HG02885 (cell line): ENCODE measurements around the gene CEND1.

ENCODE experiments used
- ATAC-seq: cut with Tn5 transposase; IDR thresholded peaks from one replicate; pipeline ENCODE4 v1.9.1; 2021; ENCODE audit warnings: mild to moderate bottlenecking; ENCODE audit not compliant: unreplicated experiment, poor library complexity

The CEND1 gene

DNA sequence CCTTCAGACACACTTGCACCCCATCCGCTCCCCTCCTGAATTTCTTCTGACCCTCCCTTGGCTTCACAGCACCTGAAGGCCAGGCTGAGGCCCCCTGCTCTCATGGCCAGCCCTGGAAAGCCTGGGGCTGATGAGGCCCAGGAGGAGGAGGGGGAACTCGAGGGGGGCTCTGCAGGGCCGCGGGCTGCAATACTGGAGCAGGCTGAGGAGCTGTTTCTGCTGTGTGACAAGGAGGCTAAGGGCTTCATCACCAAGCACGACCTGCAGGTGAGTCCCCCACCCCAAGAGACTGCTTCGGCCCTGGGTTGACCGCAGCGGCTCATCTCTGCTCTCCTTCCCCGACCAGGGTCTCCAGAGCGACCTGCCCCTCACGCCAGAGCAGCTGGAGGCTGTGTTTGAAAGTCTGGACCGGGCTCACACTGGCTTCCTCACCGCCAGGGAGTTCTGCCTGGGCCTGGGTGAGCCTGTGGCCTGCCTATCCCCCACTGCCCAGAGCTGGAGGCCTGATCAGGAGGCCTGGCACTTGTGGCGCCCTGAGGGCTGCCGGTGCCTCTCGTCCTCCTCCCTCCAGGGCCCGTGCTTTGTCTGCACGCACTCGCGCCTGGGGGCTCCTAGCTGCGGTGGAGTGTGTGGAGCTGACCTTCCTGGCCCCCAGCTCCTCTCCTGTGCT, 38.8 kb upstream of the CEND1 start:
- no peak for ATAC-seq

DNA sequence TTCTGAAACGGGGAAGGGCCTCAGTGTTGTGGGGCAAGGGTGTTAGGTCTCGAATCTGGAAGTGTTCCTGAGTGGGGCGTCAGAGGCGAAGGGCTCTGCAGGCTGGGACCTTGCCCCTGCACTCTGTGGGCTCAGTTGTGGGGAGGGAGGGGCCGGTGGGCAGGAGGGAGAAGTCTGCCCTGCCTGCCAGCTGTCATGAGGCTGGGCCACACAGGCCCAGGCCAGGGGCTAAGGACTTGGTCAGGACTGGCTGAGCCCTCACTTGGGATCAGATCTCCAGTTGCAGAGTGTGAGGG, 38.0 kb upstream of the CEND1 start, which contains the start of gene CRACR2B:
Gene CRACR2B (plus strand): TSS at position 23 of the 296 bp plus-strand sequence. CDS start 689 bp downstream, outside the sequence.
- no peak for ATAC-seq

DNA sequence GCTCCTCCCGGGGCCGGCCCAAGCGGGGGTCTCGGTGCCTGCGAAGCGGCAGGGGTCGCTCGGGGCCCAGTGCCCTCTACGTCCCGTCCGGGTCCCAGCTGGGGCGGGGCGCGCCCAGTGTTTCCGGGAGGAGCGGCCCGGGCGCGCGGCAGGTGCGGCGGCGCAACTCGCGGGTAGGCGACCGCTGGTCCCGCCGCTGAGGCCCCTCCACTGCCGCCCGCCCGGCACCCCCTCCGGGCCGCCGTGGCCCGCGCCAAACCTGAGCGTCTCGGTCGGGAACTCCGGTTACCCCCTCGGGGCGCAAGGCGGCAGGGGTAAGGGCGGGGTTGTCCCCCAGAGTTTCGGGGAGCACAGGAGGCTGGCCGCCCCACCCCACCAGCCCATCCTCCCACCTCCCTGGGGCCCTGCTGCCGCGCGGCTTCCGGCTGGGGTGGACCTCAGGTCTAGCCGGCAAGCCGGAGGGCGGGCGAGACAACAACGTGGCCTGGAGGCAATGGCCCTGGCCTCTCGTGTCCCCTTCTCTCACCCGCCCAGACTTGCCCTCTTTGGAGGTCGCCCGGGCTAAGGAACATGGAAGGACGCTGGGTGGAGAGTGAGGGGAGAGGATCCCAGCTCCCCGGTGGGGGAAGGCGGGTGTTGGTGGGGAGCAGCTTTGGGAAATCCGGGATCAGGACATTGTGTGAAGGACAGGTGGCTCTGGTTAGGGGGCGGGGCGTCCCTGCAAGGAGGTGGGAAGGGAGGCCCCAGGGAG, 37.4 kb upstream of the CEND1 start:
- ATAC-seq, result peak; percentile 62

DNA sequence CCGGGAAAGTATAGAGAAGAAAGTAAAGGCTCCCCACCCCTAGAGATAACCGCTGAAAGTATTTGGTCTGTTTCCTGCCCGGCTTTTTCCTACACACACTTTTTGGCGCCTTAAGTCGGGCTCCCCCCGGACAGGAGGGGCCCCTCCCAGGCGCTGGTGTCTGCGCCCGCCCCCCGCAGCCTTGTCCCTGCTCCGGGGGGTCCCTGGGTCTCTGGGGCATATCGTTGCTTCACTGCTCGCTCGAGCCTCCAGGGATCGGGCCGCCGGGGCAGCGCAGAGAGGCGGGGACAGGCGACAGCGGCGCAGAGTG, 36.9 kb upstream of the CEND1 start:
- ATAC-seq, result peak; percentile 17

DNA sequence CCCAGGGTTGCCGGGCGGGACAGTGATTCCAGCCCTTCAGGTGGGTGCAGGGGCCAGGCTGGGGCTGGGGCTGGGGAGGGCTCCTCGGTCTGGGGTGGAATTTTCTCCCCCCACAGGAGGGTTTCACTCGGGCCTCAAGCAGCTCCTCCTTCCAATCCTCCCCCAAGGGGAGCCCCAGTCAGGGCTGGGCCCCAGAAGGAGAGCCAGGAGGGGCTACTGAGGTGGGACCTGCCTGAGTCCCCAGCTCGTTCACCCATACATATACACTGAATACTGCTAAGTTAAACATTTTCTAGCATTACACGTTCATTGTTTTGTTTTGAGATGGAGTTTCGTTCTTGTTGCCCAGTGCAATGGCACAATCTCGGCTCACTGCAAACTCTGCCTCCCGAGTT, 36.3 kb upstream of the CEND1 start:
- ATAC-seq, result no peak

DNA sequence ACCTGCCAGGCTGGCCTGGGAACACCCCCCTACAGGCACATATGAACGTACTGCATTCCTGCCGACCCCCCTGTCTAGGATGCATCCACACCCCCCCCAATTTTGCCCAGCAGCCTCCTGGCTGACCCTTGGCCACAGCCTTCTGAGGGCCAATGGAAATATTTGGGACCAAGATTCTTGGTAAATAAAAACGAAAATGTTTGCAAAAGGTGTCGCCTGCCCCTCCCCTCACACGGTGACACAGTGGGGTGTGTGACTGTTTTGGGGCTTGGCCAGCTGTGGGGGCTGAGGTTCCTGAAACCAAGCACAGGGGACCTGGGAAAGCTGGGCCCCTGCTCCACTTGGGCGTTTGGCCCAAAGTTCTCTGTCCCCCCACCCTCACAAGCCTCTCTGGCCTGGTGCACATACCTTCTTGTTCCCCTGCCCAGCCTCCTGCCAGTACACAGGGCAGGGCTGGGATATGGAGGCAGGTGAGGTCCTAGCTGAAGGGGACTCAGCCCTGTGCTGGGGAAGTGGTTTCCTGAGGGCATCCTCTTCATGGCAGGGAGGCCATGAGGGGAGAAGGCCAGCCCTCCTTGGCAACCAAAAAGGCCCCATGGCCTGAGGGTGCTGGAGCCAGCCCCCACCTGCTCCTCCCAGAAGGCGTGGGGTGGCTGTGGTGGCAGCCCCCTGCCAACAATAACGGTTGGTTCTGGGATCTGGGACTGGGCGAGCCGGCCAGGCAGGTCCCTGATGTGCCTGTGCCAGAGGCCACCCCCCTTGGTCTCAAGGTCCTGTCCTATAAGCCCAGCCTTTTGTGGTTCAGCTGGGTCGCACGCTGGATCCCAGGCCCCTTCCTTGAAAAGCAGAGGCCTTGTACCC, 35.7 kb upstream of the CEND1 start:
- ATAC-seq, result no peak

DNA sequence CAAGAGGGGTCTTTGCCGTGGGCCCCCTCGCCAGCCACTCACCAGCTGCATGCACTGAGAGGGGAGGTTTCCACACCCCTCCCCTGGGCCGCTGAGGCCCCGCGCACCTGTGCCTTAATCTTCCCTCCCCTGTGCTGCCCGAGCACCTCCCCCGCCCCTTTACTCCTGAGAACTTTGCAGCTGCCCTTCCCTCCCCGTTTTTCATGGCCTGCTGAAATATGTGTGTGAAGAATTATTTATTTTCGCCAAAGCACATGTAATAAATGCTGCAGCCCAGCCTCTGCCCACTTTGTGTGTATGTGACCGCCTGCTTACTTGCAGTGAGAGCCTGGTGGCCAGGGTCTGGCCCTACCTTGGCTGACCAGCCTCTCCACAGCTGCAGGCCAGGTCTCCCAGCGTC, 35.1 kb upstream of the CEND1 start:
- ATAC-seq, result no peak

DNA sequence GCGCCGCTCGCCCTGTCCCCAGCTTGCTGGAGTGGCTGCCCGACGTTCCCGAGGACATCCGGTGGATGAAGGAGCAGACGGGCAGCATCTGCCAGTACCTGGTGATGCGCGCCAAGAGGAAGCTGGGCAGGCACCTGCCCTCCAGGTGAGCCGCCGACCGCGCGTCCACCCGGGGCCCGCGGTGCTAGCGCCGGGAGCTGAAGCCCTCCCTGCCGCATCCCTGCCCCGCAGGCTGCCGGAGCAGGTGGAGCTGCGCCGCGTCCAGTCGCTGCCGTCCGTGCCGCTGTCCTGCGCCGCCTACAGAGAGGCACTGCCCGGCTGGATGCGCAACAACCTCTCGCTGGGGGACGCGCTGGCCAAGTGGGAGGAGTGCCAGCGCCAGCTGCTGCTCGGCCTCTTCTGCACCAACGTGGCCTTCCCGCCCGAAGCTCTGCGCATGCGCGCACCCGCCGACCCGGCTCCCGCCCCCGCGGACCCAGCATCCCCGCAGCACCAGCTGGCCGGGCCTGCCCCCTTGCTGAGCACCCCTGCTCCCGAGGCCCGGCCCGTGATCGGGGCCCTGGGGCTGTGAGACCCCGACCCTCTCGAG, 34.5 kb upstream of the CEND1 start:
- ATAC-seq, result no peak

DNA sequence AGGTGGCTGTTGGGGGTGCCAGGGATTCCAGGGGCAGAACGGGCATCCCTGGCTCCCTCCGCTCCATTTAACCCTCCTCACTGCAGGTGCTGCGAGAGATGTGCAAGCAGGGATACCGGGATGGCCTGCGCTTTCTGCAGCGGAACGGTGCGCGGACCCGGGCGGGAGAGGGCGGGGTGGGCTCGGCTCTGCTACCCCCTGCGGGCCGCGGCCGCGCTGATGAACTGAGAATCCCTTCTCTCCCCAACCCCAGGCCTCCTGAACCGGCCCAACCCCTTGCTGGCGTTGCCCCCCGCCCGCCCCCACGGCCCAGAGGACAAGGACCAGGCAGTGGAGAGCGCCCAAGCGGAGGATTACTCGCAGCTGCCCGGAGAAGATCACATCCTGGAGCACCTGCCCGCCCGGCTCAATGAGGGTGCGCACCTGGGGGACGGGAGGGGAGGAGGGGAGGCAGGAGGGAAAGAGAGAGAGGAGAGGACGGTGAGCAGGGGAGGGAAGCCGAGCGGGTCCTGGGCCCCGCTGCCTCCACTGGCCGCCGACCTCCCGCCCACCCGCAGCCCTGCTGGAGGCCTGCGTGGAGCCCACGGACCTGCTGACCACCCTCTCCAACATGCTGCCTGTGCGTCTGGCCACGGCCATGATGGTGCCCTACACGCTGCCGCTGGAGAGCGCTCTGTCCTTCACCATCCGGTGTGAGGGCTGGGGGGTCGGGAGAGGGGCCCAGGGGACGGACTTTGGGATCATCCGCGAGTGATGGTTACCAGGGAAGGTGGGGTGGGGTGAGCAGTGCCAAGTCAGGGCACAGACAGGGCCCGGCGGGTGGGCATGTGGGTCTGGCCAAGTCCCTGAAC, 33.8 kb upstream of the CEND1 start:
- no peak for ATAC-seq

DNA sequence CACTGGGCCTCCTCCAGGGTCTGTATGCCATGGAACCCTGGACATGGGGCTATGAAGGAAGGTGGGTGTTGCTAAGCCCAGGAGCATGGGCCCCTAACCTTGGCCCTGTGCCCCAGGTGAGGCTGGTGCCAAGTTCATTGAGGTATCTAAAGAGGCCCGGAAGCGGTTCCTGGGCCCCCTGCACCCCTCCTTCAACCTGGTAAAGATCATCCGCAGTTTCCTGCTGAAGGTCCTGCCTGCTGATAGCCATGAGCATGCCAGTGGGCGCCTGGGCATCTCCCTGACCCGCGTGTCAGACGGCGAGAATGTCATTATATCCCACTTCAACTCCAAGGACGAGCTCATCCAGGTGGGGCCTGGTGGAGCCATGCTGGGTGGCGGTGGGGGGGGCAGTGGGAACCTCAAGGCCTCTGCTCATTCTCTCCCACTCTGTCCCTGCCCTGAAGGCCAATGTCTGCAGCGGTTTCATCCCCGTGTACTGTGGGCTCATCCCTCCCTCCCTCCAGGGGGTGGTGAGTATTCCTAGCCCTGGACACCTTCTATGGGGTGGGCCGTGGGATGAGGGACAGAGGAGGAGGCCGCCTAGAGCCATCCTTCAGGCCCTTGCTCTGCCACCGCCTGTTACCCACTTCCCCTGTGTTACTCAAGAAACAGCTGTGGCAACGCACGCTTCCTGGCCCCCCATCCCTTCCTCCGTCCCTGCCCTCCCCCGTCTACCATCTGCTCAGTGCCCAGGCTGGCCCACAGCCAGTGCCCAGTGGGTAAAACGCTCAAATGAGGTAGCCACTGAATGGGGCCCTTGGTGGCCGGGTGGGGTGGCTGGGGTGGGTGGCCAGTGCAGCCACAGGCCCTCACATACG, 31.9 kb upstream of the CEND1 start:
- no peak for ATAC-seq

DNA sequence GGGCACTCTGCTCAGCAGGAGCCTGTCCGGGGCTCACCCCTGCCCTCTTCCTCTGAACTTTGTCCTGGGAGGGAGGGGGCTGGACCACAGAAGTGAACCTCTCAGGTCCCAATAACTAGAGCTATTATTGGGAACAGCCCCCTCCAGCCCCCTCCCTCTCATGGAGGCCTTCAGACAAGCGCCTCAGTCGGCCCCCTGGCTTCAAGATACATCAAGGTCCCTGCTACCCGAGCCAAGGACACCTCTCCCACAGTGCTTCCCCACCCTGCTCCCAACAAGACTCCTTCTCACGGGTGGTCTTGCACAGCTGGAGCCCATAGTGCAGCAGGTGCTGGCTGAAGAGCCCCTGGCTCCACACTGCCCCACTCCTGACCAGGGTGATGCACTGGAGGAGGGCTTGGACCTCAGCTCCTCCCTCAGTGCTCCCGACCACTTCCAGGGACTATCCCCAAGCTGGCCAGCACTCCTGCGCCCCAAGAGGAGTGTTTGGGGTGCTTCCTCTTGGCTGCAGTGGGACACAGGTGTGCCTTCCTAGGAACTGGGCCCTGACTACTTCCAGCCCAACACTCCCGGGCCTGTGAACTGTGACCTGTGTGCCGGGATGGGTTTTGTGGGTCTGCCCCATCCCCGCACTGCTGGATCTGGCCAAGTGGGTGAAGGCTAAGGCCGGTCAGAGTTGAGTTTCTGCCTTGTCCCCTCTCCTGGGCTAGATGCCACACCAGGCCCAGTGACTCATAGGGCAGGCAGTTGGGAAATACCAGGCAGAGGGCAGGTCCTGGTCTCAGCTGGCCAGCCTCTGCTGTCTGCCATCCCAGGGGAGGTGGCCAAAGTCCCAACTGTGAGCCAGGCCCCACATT, 31.0 kb upstream of the CEND1 start:
- no peak for ATAC-seq

DNA sequence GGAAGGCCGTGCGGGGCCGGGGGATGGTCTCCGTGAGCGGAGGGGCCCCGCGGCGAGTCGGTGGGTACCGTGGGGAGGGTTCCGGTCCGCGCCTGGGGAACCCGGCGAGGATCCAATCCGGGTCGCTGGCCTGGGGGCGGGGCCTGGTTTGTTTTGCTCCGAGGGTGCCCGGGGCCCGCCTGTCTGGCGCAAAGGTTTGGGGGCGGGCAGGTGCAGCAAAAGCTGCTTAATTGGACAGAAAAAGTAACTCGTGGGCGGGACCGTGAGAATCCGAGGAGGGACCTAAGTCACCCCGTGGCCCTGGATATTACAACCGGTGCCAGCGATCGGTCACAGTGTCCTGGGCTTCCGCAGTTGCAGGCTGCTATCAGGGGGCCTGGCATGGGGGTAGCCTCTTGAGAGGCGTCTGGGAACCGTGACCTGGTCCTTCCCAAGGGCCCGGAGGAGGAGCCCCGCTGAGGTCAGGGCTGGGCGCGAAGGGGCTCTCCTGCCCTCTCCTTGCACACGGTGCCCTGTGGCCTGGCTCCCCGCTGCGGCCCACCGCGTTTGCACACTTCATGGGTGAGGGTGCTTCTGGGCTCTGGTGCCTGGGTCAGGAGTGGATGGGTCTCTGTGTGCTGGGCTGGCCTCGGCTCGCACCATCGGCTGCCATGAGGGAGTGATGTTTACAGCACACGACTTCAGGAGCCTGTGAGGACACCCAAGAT, 30.2 kb upstream of the CEND1 start:
- peak; percentile 69 for ATAC-seq

DNA sequence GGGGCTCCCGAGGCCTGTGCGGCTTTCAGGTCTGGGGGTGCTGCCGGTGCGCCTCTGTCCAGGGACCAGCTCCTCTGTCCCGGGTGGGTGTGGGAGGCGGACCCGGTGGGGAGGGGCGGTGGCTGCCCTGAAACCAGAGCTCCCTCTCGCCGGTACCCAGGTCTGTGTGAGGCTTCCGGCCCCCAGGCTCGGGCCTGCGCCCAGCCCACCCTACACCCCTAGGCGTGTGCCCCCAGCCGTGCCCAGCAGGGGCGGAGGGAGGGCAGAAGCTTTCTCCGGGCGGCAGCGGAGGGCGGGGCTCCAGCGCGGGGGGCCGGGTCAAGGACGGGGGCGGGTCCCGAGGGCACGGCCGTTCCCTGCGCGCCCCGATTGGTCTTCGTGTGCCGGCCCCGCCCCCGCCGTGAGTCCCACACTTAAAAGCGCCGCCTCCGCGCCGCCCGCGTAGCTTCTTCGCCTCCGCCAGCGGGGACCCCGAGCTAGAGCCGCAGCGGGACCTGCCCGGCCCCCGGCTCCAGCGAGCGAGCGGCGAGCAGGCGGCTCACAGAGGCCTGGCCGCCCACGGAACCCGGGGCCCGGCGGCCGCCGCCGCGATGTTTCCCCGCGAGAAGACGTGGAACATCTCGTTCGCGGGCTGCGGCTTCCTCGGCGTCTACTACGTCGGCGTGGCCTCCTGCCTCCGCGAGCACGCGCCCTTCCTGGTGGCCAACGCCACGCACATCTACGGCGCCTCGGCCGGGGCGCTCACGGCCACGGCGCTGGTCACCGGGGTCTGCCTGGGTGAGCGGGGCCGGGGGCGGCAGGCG, 29.4 kb upstream of the CEND1 start:
- ATAC-seq, result peak; percentile 70

DNA sequence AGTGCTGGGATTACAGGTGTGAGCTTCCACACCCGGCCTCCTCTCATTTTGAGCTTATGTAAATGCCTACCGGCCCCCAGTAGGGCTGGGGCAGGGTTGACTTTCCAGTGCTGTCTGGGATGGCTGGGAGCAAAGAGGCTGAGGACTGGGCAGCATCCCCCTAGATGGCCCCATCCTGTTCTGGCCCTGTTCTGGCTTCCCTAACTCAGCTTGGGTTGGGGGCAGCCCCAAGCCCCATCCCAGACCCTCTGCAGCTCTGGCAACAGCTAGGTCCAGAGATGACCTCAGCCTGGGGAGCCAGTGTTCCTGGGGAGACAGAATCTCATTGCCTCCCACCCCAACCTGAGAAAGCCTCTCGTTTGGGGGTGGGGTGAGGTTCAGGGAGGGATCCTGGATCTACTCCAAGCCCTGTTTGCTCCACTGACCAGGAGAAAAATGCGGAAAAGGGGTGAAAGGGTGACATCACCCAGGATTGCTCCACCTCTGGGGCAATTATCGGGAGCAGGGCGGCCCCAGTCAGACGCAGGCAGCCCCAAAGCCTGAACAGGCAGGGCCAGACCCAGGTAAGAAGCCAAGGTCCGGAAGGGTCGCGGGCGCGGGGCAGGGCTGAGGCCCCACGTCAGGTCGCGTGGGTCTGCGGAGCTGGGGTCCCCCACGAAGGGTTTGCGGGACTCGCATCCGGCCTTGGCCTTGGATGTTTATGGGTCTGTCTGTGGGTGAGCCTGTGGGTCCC, 28.7 kb upstream of the CEND1 start, which contains the start of gene PNPLA2:
Gene PNPLA2 (plus strand): TSS at position 519 of the 733 bp plus-strand sequence. CDS start 805 bp downstream, outside the sequence.
- ATAC-seq, result no peak

DNA sequence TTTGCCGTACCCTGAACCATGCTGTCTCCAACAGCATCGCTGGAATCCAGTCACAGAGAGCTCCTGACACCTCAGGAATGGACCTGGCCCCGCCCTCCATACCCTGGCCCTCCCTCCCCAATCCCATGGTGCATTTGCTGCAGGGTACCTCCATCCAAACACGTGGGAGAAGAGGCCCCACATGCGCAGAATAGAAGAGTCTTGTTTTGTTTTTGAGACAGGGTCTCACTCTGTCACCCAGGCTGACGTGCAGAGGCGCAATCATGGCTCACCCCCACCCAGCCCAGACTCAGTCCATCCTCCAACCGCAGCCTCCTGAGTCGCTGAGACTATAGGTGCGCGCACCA, 26.5 kb upstream of the CEND1 start:
- ATAC-seq, result no peak
